Spleen (tissue), 11 donors: Measurements from ENCODE around the gene PRDM16. TPM values are rescaled to one million over a fixed set of nuclear protein-coding genes. Genes with fewer than 3 reads are reported as not detected.

Experiments
- DNase-seq: peaks from one replicate; pipeline ENCODE4 v3.0.0-alpha.2; 2020
- H3K27ac ChIP-seq, 8 donors: fragments of 200-600 bp; sonication (generic) in 7 of 8; 1 replicate in 4 of 8; 2 replicates in 4 of 8; pipeline versions ENCODE4 v1.5.0 to v1.8.0; 2016 to 2021; ENCODE audit warnings: inconsistent platforms in 4 of 8, mild to moderate bottlenecking in 4 of 8, moderate library complexity in 1 of 8
- H3K27me3 ChIP-seq, 7 donors: fragments of 200-600 bp; sonication (generic) in 6 of 7; replicated peaks in 1 of 7; 1 replicate in 4 of 7; 2 replicates in 3 of 7; pipeline versions ENCODE4 v1.5.0 to v1.8.0; 2016 to 2021; ENCODE audit warnings: inconsistent platforms in 3 of 7, mild to moderate bottlenecking in 1 of 7
- H3K36me3 ChIP-seq, 6 donors: fragments of 200-600 bp; sonication (generic) in 5 of 6; 1 replicate in 4 of 6; 2 replicates in 2 of 6; pipeline versions ENCODE4 v1.5.0 to v1.8.0; 2016 to 2021; ENCODE audit warnings: inconsistent platforms in 2 of 6
- H3K4me1 ChIP-seq, 6 donors: fragments of 200-600 bp; sonication (generic) in 5 of 6; 1 replicate in 3 of 6; 2 replicates in 3 of 6; pipeline versions ENCODE4 v1.5.0 to v1.8.0; 2016 to 2021; ENCODE audit warnings: inconsistent platforms in 3 of 6
- H3K4me3 ChIP-seq, 8 donors: fragments of 200-600 bp; sonication (generic) in 7 of 8; 1 replicate in 4 of 8; 2 replicates in 4 of 8; pipeline versions ENCODE4 v1.5.0 to v1.8.0; 2016 to 2021; ENCODE audit warnings: inconsistent platforms in 4 of 8, mild to moderate bottlenecking in 4 of 8, moderate library complexity in 2 of 8
- H3K9me3 ChIP-seq, 8 donors: fragments of 200-600 bp; sonication (generic) in 7 of 8; 1 replicate in 4 of 8; 2 replicates in 4 of 8; pipeline versions ENCODE4 v1.5.0 to v1.8.0; 2016 to 2021; ENCODE audit warnings: inconsistent platforms in 4 of 8
- POLR2A ChIP-seq, 3 donors: fragments of 450-650 bp; IDR thresholded peaks; one replicate each; pipeline ENCODE4 v1.5.1; 2017; ENCODE audit warnings: antibody characterized with exemption in 3 of 3, mild to moderate bottlenecking in 1 of 3
- POLR2AphosphoS5 ChIP-seq, 3 donors: sonication (generic); formaldehyde crosslinking; IDR thresholded peaks; one replicate each; pipeline ENCODE4 v1.5.1; 2017; ENCODE audit warnings: antibody characterized with exemption in 3 of 3
- WGBS, 5 donors: extraction: QIAGEN DNeasy Blood & Tissue Kit in 3 of 5; methylation state at CpG; one replicate each; pipeline versions ENCODE4 v1.1.5 to v1.1.7; 2013 to 2018; 5-methylcytosine and 5-hydroxymethylcytosine counted together
- intact Hi-C: fragments of 100-400 bp; cut with DNase I; formaldehyde crosslinking; loops from one replicate; pipeline ENCODE4 v1.15.0; 2023; ENCODE audit warnings: low total_unique reads
- polyA plus RNA-seq, 3 donors: library from polyadenylated mRNA; stranded (reverse); fragments of 200-250 nt; gene quantifications; one replicate each; pipeline ENCODE4 v1.2.1, GENCODE V29; 2013
- total RNA-seq, 7 donors: library from RNA; depleted of rRNA in 3 of 7; stranded (reverse); fragments of >200 nt in 3 of 7; fragmentation: NEBNext Ultra II Directional in 4 of 7; extraction: Animal tissue kit (Norgen Biotek cat#: 25700) in 4 of 7; gene quantifications; one replicate each; pipeline versions ENCODE4 v1.1.0 to v1.2.1, GENCODE V29; 2016 to 2021
- TF ChIP-seq, protein P1 (sequence below), 11 experiments: fragments of 200-600 bp in 7 of 11; fragments of 450-650 bp in 4 of 11; sonication (generic) in 4 of 11; IDR thresholded peaks in 8 of 11; conservative IDR thresholded peaks in 3 of 11; 1 replicate in 7 of 11; 2 replicates in 4 of 11; pipeline versions ENCODE4 v1.4.0 to v1.8.0; 2016 to 2021; ENCODE audit warnings: antibody characterized with exemption in 11 of 11, inconsistent platforms in 4 of 11, mild to moderate bottlenecking in 1 of 11
- donor health status: healthy with polysubstance abuse.
- donor health status: DM: no; HTN: no; CAD: no; lungs with moderate emphysema.
- donor health status: DM: no; HTN: no; CAD: no.
- donor health status: Bipolar disorder and iron deficiency.
- donor health status: healthy.
- donor health status: DM: no; HTN: no; CAD: no.
- donor health status: DM: yes; HTN: yes; CAD: no.

PRDM16 gene
- total and polyA plus RNA-seq, 10 donors = 0.43 to 3.2 (median 1.4) TPM

DNA sequence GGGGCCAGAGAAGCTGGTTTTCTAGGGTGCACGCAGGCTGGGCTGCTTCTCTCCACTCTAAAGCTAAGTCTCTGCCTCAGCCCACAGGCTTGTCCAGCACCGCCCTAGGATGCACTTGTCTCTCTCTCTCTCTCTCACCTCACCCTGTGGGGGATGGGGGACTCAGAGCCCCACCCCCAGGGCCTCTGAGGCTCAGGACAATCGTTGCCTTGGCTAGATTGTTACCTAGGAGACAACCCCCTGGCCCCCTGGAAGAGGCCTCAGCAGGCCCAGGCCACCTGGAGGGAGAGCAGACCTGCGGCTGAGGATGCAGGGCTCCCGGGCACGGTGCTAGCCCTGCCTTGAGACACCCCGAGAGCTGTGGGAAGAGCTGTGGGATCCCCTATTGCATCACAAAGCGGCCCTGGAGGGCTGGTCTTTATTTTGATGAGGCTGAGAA, 47.8 kb upstream of the PRDM16 start, which contains the start of gene ACTRT2:
ACTRT2 (plus strand) TSS at position 235 of the 439 bp plus-strand sequence. CDS start 220 bp downstream, outside the sequence.
- WGBS, 5 donors = 59 to 78% (median 69%) methylated on average over 5 to 8 of the region's 8 CpGs
- Histone ChIP-seq H3K4me1 (no peaks in the 10 kb centered on the region), H3K4me3 (no peak within 1 kb of the TSS), H3K27ac (no peak within 1 kb of the TSS), H3K36me3 (no peaks in the 10 kb centered on the region), H3K9me3 (no peaks in the 10 kb centered on the region), H3K27me3 (peaks cover 0 to 22% (median 0%) of the 10 kb centered on the region in 7 donors)
- TF ChIP-seq, protein P1, sequence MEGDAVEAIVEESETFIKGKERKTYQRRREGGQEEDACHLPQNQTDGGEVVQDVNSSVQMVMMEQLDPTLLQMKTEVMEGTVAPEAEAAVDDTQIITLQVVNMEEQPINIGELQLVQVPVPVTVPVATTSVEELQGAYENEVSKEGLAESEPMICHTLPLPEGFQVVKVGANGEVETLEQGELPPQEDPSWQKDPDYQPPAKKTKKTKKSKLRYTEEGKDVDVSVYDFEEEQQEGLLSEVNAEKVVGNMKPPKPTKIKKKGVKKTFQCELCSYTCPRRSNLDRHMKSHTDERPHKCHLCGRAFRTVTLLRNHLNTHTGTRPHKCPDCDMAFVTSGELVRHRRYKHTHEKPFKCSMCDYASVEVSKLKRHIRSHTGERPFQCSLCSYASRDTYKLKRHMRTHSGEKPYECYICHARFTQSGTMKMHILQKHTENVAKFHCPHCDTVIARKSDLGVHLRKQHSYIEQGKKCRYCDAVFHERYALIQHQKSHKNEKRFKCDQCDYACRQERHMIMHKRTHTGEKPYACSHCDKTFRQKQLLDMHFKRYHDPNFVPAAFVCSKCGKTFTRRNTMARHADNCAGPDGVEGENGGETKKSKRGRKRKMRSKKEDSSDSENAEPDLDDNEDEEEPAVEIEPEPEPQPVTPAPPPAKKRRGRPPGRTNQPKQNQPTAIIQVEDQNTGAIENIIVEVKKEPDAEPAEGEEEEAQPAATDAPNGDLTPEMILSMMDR (IDR thresholded peaks at IDR 0.05 in 8 of 11, conservative IDR thresholded peaks at IDR 0.05 in 3 of 11) = no peak
- TF ChIP-seq POLR2AphosphoS5 (IDR thresholded peaks at IDR 0.05) (no peak), POLR2A (IDR thresholded peaks at IDR 0.05) (no peak)
- peak; percentile 59 for DNase-seq
- intact Hi-C loops = no loop called here

GRCh38 chr1:3021801-3022401, 47.1 kb upstream of the PRDM16 start:
- TF ChIP-seq, protein P1 (IDR thresholded peaks at IDR 0.05 in 8 of 11, conservative IDR thresholded peaks at IDR 0.05 in 3 of 11) = no peak
- TF ChIP-seq POLR2A (IDR thresholded peaks at IDR 0.05) = no peak
- TF ChIP-seq POLR2AphosphoS5 (IDR thresholded peaks at IDR 0.05) = no peak
- DNase-seq = peak; percentile 57
- Histone ChIP-seq H3K36me3 (no peaks in the 10 kb centered on the region), H3K4me3 (no peak overlapping the region), H3K9me3 (no peaks in the 10 kb centered on the region), H3K27me3 (peaks cover 0 to 22% (median 0%) of the 10 kb centered on the region in 7 donors), H3K4me1 (no peaks in the 10 kb centered on the region), H3K27ac (no peak overlapping the region)
- intact Hi-C loops = no loop called here
- 87 to 95% (median 90%) methylated on average over 27 to 28 of the region's 28 CpGs for WGBS, 5 donors

GRCh38 chr1:3022511-3022973, 46.5 kb upstream of the PRDM16 start:
- Histone ChIP-seq H3K4me1 (no peaks in the 10 kb centered on the region), H3K27ac (no peak overlapping the region), H3K27me3 (peaks cover 0 to 24% (median 0%) of the 10 kb centered on the region in 7 donors), H3K4me3 (no peak overlapping the region), H3K36me3 (no peaks in the 10 kb centered on the region), H3K9me3 (no peaks in the 10 kb centered on the region)
- WGBS, 5 donors = 91 to 96% (median 93%) methylated on average over 13 to 18 of the region's 18 CpGs
- DNase-seq = peak; percentile 51
- intact Hi-C loops = no loop called here
- TF ChIP-seq, protein P1 (IDR thresholded peaks at IDR 0.05 in 8 of 11, conservative IDR thresholded peaks at IDR 0.05 in 3 of 11) = no peak
- no peak for TF ChIP-seq POLR2A (IDR thresholded peaks at IDR 0.05)
- TF ChIP-seq POLR2AphosphoS5 (IDR thresholded peaks at IDR 0.05) = no peak

GRCh38 chr1:3022976-3023375, 46.0 kb upstream of the PRDM16 start:
- peak; percentile 23 for DNase-seq
- Histone ChIP-seq H3K4me1 (no peaks in the 10 kb centered on the region), H3K27ac (no peak overlapping the region), H3K4me3 (no peak overlapping the region), H3K36me3 (no peaks in the 10 kb centered on the region), H3K27me3 (peaks cover 0 to 24% (median 0%) of the 10 kb centered on the region in 7 donors), H3K9me3 (no peaks in the 10 kb centered on the region)
- intact Hi-C loops = no loop called here
- 83 to 89% (median 87%) methylated on average over 14 of the region's 14 CpGs for WGBS, 5 donors
- no peak for TF ChIP-seq POLR2A (IDR thresholded peaks at IDR 0.05)
- TF ChIP-seq, protein P1 (IDR thresholded peaks at IDR 0.05 in 8 of 11, conservative IDR thresholded peaks at IDR 0.05 in 3 of 11) = no peak
- no peak for TF ChIP-seq POLR2AphosphoS5 (IDR thresholded peaks at IDR 0.05)
